Measurements from ENCODE around the gene SPTLC2. TPM values are rescaled to one million over a fixed set of nuclear protein-coding genes. Genes with fewer than 3 reads are reported as not detected.

SPTLC2 gene
- total and polyA plus RNA-seq, 2 experiments from 2014 or later = 33.6 to 34.2 TPM

GRCh38 chr14:77509366-77509765 is 107.1 kb downstream of the SPTLC2 start:
- Histone ChIP-seq H3K79me2 (no peaks in the 10 kb centered on the region), H3K4me1 (ENCODE audit: insufficient read depth) (peaks cover 4% of the 10 kb centered on the region), H3K4me2 (no peak overlapping the region), H3K9me2 (replicated peaks; ENCODE audit: insufficient read depth) (no peaks in the 10 kb centered on the region), H4K20me1 (ENCODE audit: insufficient read depth, poor library complexity, severe bottlenecking) (no peaks in the 10 kb centered on the region), H3K9me3 (ENCODE audit: low read depth) (no peaks in the 10 kb centered on the region), H3K27ac (no peak overlapping the region), H3K36me3 (replicated peaks; ENCODE audit: insufficient read depth, low read depth) (no peaks in the 10 kb centered on the region), H3K27me3 (no peaks in the 10 kb centered on the region), H2AFZ (no peak overlapping the region), H3K4me3 (no peak overlapping the region)
- TF ChIP-seq CTCF (IDR thresholded peaks at IDR 0.05; ENCODE audit: poor library complexity) (no peak), EZH2phosphoT487 (IDR thresholded peaks at IDR 0.05; ENCODE audit: low read depth, severe bottlenecking, unreplicated experiment) (no peak), EZH2 (IDR thresholded peaks at IDR 0.05; ENCODE audit: borderline replicate concordance) (no peak)
- WGBS (ENCODE audit: low lambda C conversion rate, missing lambda C conversion rate) = 91% methylated on average over 4 of the region's 4 CpGs
- no peak for DNase-seq (ENCODE audit: low spot score)

GRCh38 chr14:77508876-77509275 is 107.6 kb downstream of the SPTLC2 start:
- Histone ChIP-seq H3K4me2 (no peak overlapping the region), H3K4me1 (ENCODE audit: insufficient read depth) (peaks cover 4% of the 10 kb centered on the region), H3K27ac (peak overlapping the region; percentile 58), H3K9me3 (ENCODE audit: low read depth) (no peaks in the 10 kb centered on the region), H3K27me3 (no peaks in the 10 kb centered on the region), H3K79me2 (no peaks in the 10 kb centered on the region), H3K9me2 (replicated peaks; ENCODE audit: insufficient read depth) (no peaks in the 10 kb centered on the region), H4K20me1 (ENCODE audit: insufficient read depth, poor library complexity, severe bottlenecking) (no peaks in the 10 kb centered on the region), H3K4me3 (no peak overlapping the region), H2AFZ (no peak overlapping the region), H3K36me3 (replicated peaks; ENCODE audit: insufficient read depth, low read depth) (no peaks in the 10 kb centered on the region)
- no peak for DNase-seq (ENCODE audit: low spot score)
- WGBS (ENCODE audit: low lambda C conversion rate, missing lambda C conversion rate) = 77% methylated on average over 3 of the region's 3 CpGs
- TF ChIP-seq EZH2 (IDR thresholded peaks at IDR 0.05; ENCODE audit: borderline replicate concordance) (no peak), CTCF (IDR thresholded peaks at IDR 0.05; ENCODE audit: poor library complexity) (no peak), EZH2phosphoT487 (IDR thresholded peaks at IDR 0.05; ENCODE audit: low read depth, severe bottlenecking, unreplicated experiment) (no peak)

- TF ChIP-seq EZH2phosphoT487 (IDR thresholded peaks at IDR 0.05; ENCODE audit: low read depth, severe bottlenecking, unreplicated experiment) (no peak), CTCF (IDR thresholded peaks at IDR 0.05; ENCODE audit: poor library complexity) (no peak), EZH2 (IDR thresholded peaks at IDR 0.05; ENCODE audit: borderline replicate concordance) (no peak)
- Histone ChIP-seq H2AFZ (no peak overlapping the region), H4K20me1 (ENCODE audit: insufficient read depth, poor library complexity, severe bottlenecking) (no peaks in the 10 kb centered on the region), H3K9me3 (ENCODE audit: low read depth) (no peaks in the 10 kb centered on the region), H3K27me3 (no peaks in the 10 kb centered on the region), H3K9me2 (replicated peaks; ENCODE audit: insufficient read depth) (no peaks in the 10 kb centered on the region), H3K4me2 (no peak overlapping the region), H3K27ac (peak overlapping the region; percentile 58), H3K36me3 (replicated peaks; ENCODE audit: insufficient read depth, low read depth) (no peaks in the 10 kb centered on the region), H3K79me2 (no peaks in the 10 kb centered on the region), H3K4me3 (no peak overlapping the region), H3K4me1 (ENCODE audit: insufficient read depth) (peaks cover 4% of the 10 kb centered on the region)
- 62% methylated on average over 4 of the region's 4 CpGs for WGBS (ENCODE audit: low lambda C conversion rate, missing lambda C conversion rate)
- DNase-seq (ENCODE audit: low spot score) = no peak
Observed at GRCh38 chr14:77508249-77508648, 108.2 kb downstream of the SPTLC2 start.

GRCh38 chr14:77507762-77508161 is 108.7 kb downstream of the SPTLC2 start:
- Histone ChIP-seq H2AFZ (no peak overlapping the region), H3K4me1 (ENCODE audit: insufficient read depth) (peaks cover 4% of the 10 kb centered on the region), H3K9me2 (replicated peaks; ENCODE audit: insufficient read depth) (no peaks in the 10 kb centered on the region), H3K9me3 (ENCODE audit: low read depth) (no peaks in the 10 kb centered on the region), H3K4me2 (no peak overlapping the region), H3K27me3 (no peaks in the 10 kb centered on the region), H3K27ac (peak overlapping the region; percentile 40), H3K4me3 (no peak overlapping the region), H3K36me3 (replicated peaks; ENCODE audit: insufficient read depth, low read depth) (no peaks in the 10 kb centered on the region), H4K20me1 (ENCODE audit: insufficient read depth, poor library complexity, severe bottlenecking) (no peaks in the 10 kb centered on the region), H3K79me2 (no peaks in the 10 kb centered on the region)
- TF ChIP-seq EZH2 (IDR thresholded peaks at IDR 0.05; ENCODE audit: borderline replicate concordance) = no peak
- WGBS (ENCODE audit: low lambda C conversion rate, missing lambda C conversion rate) = 96% methylated on average over 3 of the region's 3 CpGs
- DNase-seq (ENCODE audit: low spot score) = no peak
